Dermis blood vessel endothelial cell (primary cell): ENCODE results near the gene HLA-DPA1. TPM values are rescaled to one million over a fixed set of nuclear protein-coding genes. Genes with fewer than 3 reads are reported as not detected.
A peak's percentile ranks its signal among the peaks of the same experiment; 100 is the strongest.
"Not testable (repeated sequence)": the region's sequence is repeated elsewhere in the genome, so short reads cannot be mapped to it uniquely, and the experiment has no call there.

Experiments
- DNase-seq: peaks from one replicate; pipeline ENCODE4 v3.0.0; 2010
- total RNA-seq: library from RNA; depleted of rRNA; stranded (reverse); fragments of >200 nt; gene quantifications from 2 replicates; pipeline ENCODE4 v1.2.3, GENCODE V29; 2014

HLA-DPA1 gene
- total RNA-seq, 1 donor from 2014 or later, result 0.34 TPM

DNA sequence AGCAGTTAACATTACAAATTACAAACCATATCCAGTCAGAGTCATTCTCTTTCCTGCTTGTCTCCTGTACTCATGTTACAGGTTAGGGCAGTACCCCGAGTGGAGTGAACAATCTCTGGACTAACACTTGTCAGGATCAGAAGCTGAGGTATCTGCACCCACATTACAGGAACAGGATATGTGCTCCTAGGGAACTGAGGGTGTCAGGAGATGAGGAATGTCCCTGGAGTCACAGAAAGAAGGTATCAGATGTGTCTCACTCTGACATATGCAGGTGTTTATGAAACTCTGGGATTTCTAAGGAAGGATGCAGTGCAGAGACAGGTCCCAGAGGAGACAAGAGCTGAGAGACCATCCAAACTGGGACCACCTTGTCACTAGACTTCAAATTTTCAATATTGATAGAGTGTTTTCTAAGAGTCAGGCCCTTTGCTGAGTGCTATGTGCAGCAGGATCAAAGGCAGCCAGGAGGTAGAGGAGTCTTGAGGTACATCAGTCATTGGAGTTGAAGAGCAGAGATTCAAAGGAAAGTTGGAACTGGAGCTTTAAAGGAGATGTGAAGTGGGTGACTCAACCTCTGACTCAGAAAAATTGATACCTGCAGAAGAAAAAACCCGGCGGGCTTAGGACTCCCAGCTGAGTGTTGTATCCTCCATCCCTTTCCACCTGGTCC lies 14.9 kb upstream of the HLA-DPA1 start:
- DNase-seq, result no peak

DNA sequence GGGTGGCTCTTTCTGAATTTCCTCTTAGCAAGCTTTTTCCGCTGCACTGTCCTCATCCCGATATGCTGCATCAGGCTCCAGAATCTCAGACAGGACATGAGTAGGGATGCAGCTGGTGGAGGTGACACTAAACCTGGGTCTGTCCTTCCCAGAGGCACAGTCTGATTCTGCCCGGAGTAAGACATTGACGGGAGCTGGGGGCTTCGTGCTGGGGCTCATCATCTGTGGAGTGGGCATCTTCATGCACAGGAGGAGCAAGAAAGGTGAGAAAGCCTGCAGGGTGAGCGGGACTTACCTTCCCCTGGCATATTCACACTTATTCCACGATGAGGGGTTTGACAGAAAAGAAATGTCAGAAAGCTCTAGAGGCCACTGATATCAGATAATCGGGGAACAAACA lies 12.2 kb upstream of the HLA-DPA1 start:
- no peak for DNase-seq

DNA sequence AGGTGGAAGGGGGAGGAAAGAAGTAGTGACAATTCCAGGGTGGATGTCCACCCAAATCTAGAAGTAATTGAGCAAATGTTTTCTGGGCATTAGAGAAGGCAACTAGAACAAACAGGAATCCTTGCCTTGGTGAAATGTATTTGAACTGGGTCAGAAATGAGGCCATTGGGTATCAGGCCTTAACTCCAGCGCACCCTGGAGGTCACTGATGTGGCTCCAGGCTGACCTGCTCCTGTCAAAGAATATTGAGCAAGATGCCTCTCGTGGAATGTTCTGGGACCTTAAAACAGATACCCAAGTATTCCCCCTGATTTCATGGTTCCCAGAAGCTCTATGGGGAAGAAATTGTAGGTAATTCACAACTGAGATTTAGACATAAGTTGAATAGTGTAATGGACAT lies 9.3 kb upstream of the HLA-DPA1 start:
- peak; percentile 60 for DNase-seq

DNA sequence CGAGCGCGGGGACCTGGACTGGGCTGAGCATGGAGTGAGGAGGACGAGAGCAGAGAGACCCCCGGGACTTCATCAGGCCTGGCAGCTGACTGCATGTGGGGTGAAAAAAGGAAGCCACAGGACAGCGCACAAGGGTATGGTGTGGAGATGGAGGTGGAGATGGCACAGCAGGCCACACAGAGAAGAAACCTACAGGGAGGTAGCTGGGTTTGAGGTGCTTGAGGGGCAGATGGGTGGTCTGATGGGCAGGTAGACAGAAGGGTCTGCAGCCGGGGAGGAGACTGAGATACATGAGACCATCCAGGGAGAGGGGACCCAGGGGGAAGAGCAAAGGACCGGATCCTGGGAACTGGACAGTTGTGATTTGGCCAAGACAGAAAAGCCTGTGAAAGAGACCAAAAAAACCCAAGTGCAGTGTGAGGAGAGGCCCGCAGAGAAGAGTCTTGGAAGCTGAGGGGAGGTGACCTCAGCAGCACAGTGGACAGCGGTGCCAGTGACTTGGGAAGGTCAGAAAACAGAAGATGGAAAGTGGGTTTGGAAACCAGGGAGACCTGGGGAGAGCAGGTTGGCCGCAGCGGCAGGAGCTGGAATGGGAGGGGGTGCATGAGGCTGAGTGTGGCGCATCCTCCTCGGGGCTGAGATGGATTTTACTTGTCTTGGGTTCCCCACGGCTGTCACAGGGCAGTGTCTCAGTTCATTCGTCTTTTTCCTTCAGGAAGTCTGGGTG lies 7.8 kb upstream of the HLA-DPA1 start:
- no peak for DNase-seq

DNA sequence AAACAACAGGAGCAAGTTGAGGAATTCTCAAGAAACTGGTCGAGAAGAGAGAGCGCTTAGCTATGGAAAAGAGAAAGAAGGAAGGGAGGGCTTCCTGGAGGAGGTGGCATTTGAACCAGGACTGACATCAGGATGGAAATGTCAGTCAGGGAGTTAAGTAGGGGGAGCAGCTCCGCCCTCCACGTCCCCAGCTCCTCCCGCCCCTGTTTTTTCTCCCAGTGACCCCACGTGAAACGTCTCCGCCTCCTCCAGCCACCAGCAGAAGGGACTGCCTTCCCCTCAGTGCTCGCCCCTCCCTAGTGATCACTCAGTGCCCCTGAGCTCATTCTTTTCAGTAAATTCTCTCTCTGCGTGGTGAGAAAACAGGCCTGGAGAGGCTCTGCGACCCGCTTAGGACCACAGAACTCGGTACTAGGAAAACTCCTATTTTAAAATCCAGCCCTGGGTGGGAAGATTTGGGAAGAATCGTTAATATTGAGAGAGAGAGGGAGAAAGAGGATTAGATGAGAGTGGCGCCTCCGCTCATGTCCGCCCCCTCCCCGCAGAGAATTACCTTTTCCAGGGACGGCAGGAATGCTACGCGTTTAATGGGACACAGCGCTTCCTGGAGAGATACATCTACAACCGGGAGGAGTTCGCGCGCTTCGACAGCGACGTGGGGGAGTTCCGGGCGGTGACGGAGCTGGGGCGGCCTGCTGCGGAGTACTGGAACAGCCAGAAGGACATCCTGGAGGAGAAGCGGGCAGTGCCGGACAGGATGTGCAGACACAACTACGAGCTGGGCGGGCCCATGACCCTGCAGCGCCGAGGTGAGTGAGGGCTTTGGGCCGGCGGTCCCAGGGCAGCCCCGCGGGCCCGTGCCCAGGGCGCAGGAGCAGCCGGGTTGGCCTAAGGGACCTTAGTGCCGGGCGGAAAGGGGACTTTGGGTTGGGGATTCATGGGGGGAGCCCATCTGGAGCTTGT lies 7.0 kb upstream of the HLA-DPA1 start:
- DNase-seq, result peak; percentile 26

DNA sequence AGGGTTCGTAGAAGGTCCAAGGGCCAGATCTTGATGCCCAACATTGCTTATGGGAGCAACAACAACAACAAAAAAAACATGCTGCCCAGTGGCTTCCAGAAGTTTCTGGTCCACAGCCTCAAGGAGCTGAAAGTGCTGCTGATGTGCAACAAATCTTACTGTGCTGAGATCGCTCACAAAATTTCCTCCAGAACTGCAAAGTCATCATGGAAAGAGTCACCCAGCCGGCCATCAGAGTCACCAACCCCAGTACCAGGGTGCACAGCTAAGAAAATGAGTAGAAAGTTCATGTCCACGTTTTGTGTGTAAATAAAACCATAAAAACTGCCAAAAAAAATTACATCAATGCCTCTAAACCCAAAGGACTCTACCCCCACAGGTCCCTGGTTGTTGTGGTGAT lies 6.1 kb upstream of the HLA-DPA1 start:
- no peak for DNase-seq

DNA sequence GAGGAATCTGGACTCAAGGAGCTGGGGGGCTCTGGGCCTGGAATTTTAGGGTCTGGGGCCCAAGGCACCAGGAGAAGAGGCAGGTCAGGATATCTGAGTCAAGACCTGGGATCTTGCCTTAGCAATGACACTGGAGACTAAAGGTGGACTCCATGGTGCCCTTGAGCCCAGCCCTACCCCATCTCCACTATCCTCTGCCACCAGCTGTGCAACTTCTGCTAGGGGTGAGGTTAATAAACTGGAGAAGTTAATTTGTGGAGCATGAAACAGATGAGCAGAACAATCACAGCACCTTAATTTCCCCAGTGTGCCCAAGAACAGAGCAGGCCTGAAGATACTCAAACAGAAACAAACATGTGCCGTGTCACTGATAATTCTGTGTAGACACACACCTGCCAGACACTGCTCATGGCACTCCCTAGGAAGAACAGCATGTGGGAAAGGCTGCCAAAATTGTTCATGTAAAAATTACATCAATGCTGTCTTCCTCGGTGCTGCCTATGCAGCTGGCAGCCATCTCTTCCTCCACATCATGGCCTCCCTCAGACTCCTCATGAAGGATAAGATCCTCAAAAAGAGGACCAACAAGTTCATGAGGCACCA lies 5.6 kb upstream of the HLA-DPA1 start:
- no peak for DNase-seq

DNA sequence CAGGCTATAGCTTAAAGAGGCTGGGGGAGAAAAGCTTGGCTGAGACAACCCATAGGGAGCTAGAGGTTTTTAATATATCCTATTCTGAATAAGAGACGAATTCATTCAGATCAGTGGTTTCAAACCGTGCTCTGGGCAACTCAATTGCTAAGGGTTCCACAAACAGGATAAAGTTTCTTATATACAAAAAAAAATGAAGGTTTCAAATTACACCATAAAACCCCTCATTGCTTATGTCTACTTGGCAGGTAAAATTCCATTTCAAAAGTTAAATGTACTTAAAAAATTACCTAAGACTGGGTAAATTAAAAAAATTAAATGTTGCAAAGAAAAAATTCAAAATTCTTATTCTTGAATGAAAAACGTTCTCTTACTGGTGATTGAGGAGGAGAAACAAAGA lies 5.0 kb upstream of the HLA-DPA1 start:
- DNase-seq, result no peak

DNA sequence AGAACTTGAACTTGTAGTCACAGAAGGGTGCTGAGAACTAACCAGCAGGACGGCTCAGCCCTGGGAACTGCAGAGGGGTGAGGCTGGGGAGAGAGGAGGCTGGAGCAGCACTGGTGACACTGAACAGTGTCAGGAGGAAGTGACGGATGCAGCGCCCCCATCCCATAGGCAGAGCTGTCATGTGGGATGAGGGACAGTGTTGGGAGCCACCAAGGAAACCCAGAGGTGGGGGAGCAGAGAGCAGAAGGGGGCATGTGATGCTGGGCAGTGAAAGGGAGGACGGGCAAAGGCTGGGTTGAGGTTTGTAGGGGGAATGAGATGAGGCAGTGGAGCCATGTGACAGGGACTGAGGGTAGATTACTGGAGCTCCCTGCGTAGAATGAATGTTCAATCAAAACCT lies 4.5 kb upstream of the HLA-DPA1 start:
- no peak for DNase-seq

DNA sequence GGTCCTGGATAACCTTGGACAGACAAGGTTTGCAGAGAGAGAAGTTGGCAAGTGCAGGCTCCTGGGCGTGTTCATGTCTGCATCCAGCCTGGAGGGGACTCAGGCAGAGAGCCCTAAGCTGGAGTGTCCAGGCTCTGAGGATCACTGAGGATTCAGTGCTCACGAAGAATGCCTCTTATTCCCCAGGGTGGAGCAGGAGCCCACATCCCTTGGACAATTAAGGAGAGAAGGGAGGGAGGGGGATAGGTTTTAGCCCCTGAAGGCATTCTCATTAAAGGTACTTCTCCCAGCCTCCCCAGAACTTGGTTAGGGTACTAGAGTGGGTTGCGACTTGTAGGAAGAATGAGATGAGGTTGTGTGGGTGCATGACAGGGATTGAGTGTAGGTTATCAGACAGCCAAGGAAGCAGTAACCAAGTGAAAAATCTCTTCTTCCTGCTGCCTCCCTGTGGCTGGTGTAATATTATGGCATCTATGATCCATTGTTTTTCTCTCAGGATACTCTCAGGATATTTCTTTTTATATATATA lies 3.0 kb upstream of the HLA-DPA1 start:
- DNase-seq, result no peak

DNA sequence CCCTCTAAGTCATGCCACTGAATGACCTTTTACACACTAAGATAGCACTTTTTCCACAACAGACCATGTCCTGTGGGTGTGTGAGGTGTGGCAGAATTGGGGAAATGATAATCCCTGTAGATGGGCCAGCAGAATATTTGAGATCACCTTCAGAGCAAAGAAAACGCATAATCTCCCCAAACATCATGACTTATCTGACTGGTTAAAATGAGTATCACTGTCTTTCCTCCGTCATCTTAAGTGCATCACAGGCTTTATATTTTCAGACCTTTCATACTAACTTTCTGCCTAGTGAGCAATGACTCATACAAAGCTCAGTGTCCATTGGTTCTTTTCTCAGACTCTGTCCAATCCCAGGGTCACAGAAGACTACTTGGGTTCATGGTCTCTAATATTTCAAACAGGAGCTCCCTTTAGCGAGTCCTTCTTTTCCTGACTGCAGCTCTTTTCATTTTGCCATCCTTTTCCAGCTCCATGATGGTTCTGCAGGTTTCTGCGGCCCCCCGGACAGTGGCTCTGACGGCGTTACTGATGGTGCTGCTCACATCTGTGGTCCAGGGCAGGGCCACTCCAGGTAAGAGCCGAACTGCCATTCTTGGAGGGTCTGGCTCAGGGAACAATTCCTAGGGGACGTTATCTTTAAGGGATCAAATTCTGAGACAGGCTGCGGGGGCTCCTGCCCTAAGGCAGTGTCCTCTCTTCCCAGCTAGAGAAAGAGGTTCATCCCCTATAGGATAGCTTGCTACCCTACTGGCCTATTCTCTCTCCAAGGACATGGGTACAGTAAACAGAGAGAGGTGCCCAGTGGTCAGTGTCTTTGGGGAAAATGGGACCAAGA lies 2.3 kb upstream of the HLA-DPA1 start, which contains the start of gene HLA-DPB1:
Gene HLA-DPB1 (plus strand): TSS at position 423 of the 838 bp plus-strand sequence. CDS start 52 bp downstream, at position 475.
- DNase-seq, result peak; percentile 69

DNA sequence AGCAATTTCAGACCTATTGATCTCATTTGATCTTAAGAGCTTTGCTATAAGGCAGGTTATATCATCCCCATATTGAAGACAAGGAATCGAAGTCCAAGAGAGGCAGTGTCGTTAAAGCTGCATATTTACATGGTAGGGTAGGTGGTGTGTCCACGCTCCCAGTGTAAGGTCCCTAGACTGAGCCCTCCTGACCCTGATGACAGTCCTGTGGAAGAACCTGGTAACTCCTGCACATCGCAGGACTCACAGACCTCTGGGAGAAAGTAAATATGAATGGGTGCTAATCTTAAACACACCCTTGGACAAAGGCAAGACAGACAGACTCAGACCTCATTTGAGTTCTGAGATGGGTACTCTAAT lies 1.7 kb upstream of the HLA-DPA1 start:
- no peak for DNase-seq

DNA sequence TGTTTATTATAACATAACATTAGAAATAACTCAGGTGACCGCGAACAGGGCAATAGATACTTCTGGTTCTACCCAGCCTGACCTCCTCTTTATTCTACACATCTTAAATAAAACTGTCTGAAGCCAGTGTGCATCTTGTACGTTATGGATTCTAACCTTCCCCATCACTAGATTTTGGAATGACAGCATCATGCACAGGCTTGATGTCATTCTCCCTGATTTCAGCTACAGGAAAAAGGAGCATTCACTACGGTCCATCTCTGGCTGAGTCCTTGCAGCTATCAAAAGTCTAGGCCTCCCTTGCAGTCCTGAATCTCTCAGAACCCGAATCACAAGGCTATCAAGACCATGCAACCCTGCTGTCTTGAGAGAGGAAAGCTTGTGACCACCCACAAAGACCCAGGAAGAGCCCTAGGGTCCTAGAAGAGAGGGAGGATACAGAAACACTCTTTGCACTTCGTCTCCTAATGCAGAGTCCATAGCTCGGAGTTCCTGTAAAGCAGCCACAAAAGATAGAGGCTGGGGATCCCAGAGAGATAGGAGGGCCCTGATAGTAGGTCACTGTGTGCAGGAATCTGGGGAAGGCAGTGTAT lies 845 bp downstream of the HLA-DPA1 start:
- DNase-seq, result no peak

DNA sequence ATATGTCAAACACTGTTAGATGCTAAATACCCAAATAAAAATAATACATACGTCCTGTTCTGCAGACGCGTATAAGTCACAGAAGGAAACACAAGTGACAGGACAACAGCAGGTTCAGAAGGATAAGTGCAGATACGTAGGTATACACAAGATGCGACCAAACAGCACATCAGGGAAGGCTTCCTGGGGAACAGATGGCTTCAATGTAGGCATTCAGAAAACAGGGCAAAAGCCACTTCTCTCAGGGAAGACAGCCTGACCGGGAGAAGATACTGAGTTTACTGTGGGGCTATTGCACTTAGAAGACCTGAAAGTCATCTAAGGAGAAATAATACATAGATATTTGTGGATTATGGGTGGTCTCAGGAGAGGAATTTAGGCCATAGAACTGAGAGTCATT lies 1.9 kb downstream of the HLA-DPA1 start:
- DNase-seq, result no peak

DNA sequence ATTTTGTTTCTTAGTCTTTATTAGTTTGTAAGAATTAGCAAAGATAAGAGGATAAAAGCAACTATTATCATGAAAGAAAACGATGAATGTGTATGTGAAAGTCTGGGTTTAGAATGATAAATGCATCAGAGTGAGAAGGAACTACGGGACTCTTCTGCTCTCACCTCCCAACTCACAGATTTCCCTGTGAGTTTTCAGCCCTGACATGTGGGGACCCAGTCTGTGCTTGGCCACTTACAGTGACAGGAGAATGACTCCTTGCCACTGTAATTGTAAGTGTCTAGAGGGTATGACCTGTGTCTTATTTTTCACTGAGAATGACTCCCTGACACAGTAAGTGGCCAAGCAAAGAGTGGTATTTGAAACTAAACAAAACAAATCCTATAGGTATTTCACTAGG lies 2.5 kb downstream of the HLA-DPA1 start:
- DNase-seq, result no peak

DNA sequence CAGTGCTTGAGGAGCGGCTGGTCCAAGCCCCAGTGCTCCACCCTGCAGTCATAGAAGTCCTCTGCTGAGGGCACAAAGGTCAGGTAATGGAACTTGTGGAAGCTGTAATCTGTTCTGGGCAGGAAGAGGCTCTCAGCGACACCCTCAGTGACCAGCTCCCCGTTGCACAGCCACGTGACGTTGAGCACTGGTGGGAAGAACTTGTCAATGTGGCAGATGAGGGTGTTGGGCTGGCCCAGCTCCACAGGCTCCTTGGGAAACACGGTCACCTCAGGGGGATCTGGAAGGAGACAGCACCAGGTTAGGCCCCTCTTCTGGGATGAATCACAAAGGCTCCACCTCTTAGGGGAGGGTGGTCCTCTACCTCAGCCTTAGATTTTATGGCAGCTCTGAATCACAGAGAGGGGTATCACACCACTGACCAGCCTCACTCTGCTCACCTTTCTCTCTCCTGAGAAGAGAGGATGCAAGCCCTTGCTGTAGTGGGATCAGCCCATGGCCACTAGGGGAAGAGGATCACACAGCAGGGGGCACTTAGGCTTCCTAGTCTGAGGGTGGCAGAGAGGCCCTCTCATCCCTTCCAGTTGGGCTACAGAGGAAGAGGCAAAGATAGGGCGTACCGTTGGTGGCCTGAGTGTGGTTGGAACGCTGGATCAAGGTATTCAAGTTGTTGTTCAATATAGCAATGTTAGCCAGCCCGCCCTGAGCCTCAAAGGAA lies 4.3 kb downstream of the HLA-DPA1 start:
- DNase-seq, result no peak

DNA sequence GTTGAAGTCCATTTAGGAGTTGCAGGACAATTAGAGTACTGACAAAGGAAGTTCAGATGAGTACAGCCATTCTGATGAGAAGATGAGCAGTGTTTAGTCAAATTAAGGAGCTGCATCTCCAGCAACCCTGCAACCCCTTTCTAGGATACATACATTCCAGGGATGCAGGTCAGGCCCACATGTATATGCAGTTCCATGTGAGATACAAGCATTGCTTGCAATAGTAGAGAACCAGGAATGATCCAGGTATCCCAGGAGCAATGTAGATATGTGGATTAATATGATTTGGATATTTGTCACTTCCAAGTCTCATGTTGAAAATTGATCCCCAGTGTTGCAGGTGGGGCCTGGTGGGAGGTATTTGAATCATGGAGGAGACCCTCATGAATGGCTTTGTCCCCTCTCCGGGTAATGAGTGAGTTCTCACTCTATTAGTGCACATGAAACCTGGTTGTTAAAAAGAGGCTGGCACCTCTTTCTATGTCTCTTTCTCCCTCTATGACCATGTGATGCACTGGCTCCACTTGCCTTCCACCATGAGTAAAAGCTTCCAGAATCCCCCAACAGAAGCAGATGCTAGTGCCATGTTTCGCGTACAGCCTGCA lies 6.4 kb downstream of the HLA-DPA1 start:
- no peak for DNase-seq

DNA sequence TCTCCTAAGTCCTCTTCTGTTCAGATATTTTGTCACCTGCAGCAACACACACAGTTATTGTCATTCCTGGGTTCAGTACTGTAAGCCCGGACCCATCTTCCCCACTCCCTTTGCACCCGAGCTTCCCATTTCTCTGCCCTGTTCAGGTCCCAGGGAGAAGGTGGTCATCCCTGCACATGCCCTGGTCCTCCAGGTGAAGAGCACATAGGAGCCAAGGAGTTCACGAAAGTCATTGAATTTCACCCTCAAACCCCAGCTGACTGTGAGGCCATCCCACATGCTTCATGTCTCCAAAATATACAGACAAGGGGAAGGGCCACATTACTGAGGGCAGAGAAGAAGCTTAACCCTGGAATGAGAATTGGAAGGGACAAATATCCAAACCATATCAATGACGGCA lies 8.1 kb downstream of the HLA-DPA1 start:
- no peak for DNase-seq

DNA sequence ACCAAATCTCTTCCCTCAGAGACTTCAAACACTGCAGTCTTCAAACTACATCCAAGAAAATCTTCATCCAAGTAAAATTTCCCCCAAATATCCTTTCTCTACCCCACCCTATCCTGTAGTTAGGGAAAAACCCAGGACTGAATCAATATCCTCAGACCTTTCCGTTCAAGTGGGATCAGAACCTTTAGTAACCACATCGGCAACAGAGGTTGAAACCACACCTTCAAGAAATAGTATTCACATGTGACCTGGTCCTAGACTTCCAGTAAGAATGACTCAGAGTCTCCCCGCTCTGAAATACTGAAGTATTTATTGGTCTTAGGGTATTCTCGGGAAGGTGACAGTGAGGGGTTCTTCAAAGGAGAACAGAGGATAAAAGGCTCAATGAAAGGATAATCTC lies 8.7 kb downstream of the HLA-DPA1 start:
- DNase-seq, result no peak

DNA sequence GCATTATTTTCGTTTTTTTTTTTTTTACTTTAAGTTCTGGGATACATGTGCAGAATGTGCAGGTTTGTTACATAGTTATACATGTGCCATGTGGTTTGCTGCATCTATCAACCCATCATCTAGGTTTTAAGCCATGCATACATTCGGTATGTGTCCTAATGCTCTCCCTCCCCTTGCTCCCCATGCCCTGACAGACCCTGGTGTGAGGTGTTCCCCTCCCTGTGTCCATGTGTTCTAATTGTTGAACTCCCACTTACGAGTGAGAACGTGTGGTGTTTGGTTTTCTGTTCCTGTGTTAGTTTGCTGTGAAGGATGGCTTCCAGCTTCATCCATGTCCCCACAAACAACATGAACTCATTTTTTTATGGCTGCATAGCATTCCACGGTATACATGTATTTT lies 10.0 kb downstream of the HLA-DPA1 start:
- DNase-seq, result not testable (repeated sequence)
